Mesothelial cell of epicardium (in vitro differentiated cells): ENCODE results near the gene SHISAL2B. TPM values are rescaled to one million over a fixed set of nuclear protein-coding genes. Genes with fewer than 3 reads are reported as not detected.
A peak's percentile ranks its signal among the peaks of the same experiment; 100 is the strongest.

ENCODE experiments used
- DNase-seq, 2 experiments: peaks; one replicate each; pipeline ENCODE4 v3.0.0; 2021; ENCODE audit warnings: low spot score in 2 of 2; ENCODE audit not compliant: unreplicated experiment in 2 of 2
- H3K27ac Mint-ChIP-seq: 2 replicates; pipeline ENCODE4 v1.8.0; 2021; ENCODE audit warnings: mixed read lengths
- H3K27me3 Mint-ChIP-seq: 2 replicates; pipeline ENCODE4 v1.8.0; 2021; ENCODE audit warnings: low read depth, mixed read lengths
- H3K36me3 Mint-ChIP-seq: 2 replicates; pipeline ENCODE4 v1.8.0; 2021; ENCODE audit warnings: mixed read lengths
- H3K4me1 Mint-ChIP-seq: 2 replicates; pipeline ENCODE4 v1.8.0; 2021; ENCODE audit warnings: mixed read lengths
- H3K4me3 Mint-ChIP-seq: 2 replicates; pipeline ENCODE4 v1.8.0; 2021; ENCODE audit warnings: mild to moderate bottlenecking, moderate library complexity, mixed read lengths
- H3K9me3 Mint-ChIP-seq: 2 replicates; pipeline ENCODE4 v1.8.0; 2021; ENCODE audit warnings: mixed read lengths
- total RNA-seq: library from RNA; stranded (reverse); gene quantifications from 3 replicates; pipeline ENCODE4 v1.2.1, GENCODE V29; 2021
- TF ChIP-seq, protein P1 (sequence below): fragments of 200-600 bp; sonication (generic); IDR thresholded peaks from one replicate; pipeline ENCODE4 v1.5.0; 2021; ENCODE audit warnings: antibody characterized with exemption; ENCODE audit not compliant: unreplicated experiment

Gene SHISAL2B
- total RNA-seq, 1 donor from 2014 or later: not detected

DNA sequence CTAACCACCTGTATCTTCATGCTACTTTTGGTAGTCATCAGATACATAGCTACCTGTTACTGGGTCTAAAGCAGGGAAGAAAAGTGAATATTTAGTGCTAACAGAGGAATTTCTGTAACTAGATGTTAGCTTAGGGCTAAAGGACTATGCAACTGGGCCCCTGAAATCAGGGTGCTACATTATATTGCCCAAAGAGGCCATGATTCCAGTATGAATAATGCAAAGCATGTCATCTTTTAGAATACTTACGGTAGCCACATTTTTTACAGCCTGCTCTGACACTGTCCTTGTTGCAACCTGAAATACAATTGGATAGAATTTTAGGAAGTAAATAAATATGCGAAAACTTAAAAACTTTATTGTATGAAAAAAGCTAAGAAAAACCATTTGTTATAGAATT, 63.8 kb downstream of the SHISAL2B start:
- Mint-ChIP-seq H3K27ac (no peak overlapping the region), H3K36me3 (peaks cover 13% of the 10 kb centered on the region), H3K9me3 (peaks cover 4% of the 10 kb centered on the region), H3K27me3 (no peaks in the 10 kb centered on the region), H3K4me1 (no peaks in the 10 kb centered on the region), H3K4me3 (no peak overlapping the region)
- DNase-seq: no peak
- TF ChIP-seq, protein P1, sequence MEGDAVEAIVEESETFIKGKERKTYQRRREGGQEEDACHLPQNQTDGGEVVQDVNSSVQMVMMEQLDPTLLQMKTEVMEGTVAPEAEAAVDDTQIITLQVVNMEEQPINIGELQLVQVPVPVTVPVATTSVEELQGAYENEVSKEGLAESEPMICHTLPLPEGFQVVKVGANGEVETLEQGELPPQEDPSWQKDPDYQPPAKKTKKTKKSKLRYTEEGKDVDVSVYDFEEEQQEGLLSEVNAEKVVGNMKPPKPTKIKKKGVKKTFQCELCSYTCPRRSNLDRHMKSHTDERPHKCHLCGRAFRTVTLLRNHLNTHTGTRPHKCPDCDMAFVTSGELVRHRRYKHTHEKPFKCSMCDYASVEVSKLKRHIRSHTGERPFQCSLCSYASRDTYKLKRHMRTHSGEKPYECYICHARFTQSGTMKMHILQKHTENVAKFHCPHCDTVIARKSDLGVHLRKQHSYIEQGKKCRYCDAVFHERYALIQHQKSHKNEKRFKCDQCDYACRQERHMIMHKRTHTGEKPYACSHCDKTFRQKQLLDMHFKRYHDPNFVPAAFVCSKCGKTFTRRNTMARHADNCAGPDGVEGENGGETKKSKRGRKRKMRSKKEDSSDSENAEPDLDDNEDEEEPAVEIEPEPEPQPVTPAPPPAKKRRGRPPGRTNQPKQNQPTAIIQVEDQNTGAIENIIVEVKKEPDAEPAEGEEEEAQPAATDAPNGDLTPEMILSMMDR: no peak

DNA sequence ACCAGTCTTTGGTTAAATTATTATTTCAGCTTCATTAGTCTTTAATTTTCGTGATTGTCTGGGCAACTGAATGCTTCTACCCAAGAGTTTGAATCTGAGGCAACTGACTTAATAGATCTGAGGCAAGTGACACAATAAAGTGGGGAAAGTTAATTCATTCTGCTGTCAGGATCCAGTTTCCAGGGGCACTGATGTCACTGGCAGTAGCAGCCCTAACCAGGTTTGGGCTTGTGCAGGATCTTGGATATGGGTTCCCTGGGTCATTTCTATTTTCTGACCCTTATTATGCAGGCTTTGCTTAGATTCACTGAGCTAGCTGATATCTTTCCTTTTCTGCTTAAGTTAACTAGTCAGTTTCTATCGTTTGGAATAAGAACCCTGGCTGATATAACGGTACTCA, 68.6 kb downstream of the SHISAL2B start:
- TF ChIP-seq, protein P1: no peak
- H3K4me3 Mint-ChIP-seq: no peak overlapping the region
- H3K27ac Mint-ChIP-seq: no peak overlapping the region

DNA sequence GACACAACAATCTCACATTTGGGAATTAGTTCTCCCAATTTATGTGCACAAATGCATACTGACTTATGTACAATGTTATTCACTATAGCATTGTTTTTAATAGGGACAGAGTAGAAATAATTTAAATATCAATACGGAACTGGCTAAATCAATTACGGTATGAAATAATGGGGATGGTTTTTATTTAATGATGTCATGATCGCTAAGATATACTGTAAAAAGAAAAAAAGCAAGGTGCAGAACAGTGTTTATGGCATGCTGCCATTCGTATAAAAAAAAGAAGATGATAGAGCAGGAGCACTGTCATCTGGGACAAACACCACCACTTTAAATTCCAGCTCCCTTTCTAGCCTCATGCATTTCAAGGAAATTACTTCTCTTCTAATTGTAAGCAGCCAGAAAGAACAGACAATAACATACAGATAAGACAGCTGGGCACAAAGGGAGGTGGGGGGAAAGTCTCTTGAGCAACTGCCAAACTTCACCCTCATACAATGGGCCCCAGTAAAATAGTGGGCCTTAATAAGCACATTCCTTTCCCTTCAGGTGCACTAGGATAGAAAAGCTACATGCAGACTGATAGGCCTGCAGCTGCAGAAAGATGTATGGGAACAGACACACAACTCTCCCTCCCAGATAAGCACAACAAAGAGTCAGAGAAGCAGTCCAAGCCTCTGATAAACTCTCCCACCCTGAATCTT, 69.8 kb downstream of the SHISAL2B start:
- Mint-ChIP-seq H3K27me3 (no peaks in the 10 kb centered on the region), H3K9me3 (peaks cover 3% of the 10 kb centered on the region), H3K4me1 (peaks cover 16% of the 10 kb centered on the region), H3K36me3 (peaks cover 6% of the 10 kb centered on the region), H3K27ac (peak overlapping the region; percentile 72), H3K4me3 (no peak overlapping the region)
- no peak for DNase-seq
- TF ChIP-seq, protein P1: no peak

More for the DNA sequence above, 68.6 kb downstream of the SHISAL2B start:
- DNase-seq: no peak
- Mint-ChIP-seq H3K27me3 (no peaks in the 10 kb centered on the region), H3K4me1 (peaks cover 16% of the 10 kb centered on the region), H3K9me3 (peaks cover 4% of the 10 kb centered on the region), H3K36me3 (peaks cover 12% of the 10 kb centered on the region)

DNA sequence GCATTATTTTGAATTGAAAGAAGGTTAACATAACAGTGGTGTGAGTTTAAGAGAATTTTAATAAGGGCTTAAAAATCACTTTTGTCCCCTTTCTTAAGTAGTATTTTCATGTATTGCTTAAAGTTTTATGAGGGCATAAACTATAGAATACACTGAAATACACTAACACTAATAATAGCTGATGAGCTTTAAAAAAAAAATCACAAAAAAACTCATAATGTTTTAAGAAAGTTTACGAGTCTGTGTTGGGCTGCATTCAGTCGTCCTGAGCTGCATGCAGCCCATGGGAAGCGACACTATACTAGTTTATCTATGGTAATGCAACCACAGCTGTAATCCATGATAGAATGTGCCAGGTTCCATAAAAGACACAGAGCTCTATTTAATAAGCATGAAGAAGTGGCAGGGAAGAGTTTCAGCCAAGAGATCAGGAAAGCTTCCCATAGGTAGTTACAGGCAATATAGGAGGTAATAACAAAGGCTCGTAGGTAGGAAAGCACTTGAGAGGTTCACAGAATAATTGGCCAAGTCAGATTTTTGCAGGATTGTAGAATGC, 73.7 kb downstream of the SHISAL2B start:
- Mint-ChIP-seq H3K9me3 (no peaks in the 10 kb centered on the region), H3K27me3 (no peaks in the 10 kb centered on the region), H3K27ac (no peak overlapping the region), H3K4me1 (peaks cover 28% of the 10 kb centered on the region), H3K4me3 (no peak overlapping the region), H3K36me3 (peaks cover 7% of the 10 kb centered on the region)
- DNase-seq: no peak
- TF ChIP-seq, protein P1: no peak

DNA sequence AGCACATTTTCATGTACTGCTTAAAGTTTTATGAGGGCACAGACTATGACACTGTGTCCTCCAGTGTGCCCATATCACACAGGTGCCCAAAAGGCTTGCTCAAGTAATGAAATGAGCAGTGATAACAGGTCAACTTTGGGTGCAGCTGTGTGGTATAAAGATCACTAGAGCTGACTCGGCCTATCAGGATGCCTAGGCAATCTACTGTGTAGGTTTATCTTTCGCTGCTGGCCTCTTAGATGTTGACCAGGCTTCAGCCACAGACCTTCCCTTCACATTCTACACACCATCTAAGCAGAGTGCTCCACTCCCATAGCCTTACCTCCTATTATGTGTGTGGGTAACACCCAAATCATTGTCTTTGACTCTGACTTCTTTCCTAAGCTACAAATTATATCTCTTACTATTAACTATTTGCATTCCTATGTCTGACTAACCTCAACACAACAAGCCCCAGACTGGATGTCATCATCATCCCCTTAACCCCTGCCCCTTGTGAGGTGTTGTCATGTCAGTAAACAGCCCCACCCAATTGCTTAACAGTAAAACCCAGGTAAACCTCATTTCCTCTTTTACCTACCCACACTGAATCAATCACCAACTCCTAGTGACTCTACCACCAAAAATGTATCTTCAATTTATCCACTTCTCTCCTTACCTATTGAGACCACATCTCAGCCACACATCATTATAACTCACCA, 75.7 kb downstream of the SHISAL2B start:
- no peak for DNase-seq
- TF ChIP-seq, protein P1: no peak
- Mint-ChIP-seq H3K27ac (peak overlapping the region; percentile 13), H3K9me3 (no peaks in the 10 kb centered on the region), H3K4me3 (no peak overlapping the region), H3K36me3 (peaks cover 7% of the 10 kb centered on the region), H3K27me3 (no peaks in the 10 kb centered on the region), H3K4me1 (peaks cover 26% of the 10 kb centered on the region)
